ENCODE results near the gene TCF7L2.

TCF7L2 gene

DNA sequence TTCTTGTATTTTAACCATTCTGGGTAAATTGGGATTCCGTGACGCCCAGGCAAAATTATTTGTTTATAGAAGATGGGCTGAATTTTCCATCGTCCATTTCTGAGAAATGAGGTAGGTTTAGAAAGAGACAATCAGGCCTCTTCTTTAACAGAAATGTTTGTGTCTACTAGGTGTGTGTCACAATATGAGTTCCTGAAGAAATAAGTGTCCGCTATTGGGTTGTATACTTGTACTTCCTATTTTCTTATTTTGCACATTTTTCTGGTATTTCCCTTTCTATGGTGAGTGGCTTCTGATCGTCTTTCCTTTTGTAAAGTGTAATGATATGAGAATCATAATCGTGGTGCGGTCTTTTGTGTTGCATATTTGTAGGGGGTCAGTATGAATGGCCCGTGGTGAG is 83.9 kb downstream of the TCF7L2 start:
- TF ChIP-seq, protein P1, sequence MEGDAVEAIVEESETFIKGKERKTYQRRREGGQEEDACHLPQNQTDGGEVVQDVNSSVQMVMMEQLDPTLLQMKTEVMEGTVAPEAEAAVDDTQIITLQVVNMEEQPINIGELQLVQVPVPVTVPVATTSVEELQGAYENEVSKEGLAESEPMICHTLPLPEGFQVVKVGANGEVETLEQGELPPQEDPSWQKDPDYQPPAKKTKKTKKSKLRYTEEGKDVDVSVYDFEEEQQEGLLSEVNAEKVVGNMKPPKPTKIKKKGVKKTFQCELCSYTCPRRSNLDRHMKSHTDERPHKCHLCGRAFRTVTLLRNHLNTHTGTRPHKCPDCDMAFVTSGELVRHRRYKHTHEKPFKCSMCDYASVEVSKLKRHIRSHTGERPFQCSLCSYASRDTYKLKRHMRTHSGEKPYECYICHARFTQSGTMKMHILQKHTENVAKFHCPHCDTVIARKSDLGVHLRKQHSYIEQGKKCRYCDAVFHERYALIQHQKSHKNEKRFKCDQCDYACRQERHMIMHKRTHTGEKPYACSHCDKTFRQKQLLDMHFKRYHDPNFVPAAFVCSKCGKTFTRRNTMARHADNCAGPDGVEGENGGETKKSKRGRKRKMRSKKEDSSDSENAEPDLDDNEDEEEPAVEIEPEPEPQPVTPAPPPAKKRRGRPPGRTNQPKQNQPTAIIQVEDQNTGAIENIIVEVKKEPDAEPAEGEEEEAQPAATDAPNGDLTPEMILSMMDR (IDR thresholded peaks at IDR 0.05): no peak
- DNase-seq (ENCODE audit: low spot score): no peak
- Histone ChIP-seq H3K27ac (no peak overlapping the region), H3K4me3 (no peak overlapping the region)

- H3K27ac ChIP-seq: peak overlapping the region; percentile 36 to 78
- TF ChIP-seq, protein P1 (IDR thresholded peaks at IDR 0.05): no peak
- peak; percentile 75 for DNase-seq (ENCODE audit: low spot score)
- H3K4me3 ChIP-seq: no peak overlapping the region
These were observed 85.8 kb downstream of the TCF7L2 start for GRCh38 chr10:113035732-113036312.

DNA sequence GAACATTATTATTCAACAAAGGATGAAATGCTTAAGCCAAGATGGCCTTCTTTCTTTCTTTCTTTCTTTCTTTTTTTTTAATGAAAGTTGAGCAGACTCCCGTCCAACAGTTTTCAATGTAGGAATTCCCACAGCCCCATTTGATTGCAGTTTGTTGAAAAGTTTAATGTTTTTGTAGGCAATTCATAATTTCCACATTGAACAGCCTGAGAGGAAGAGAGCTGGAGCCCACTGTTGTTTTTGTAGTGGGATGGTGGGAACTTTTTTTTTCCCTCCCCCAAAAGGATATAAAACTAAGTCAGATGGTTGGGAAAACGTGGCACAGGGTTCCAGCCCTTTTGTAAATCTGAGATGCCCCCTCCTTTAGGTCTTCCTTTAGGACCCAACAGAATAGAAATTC is 86.6 kb downstream of the TCF7L2 start:
- no peak overlapping the region for H3K4me3 ChIP-seq
- no peak for DNase-seq (ENCODE audit: low spot score)
- TF ChIP-seq, protein P1 (IDR thresholded peaks at IDR 0.05): no peak
- H3K27ac ChIP-seq: peak overlapping the region in 1 of 2 donors; percentile 78

GRCh38 chr10:113037218-113037617 is 87.2 kb downstream of the TCF7L2 start:
- Histone ChIP-seq H3K4me3 (no peak overlapping the region), H3K27ac (peak overlapping the region in 1 of 2 donors; percentile 65)
- TF ChIP-seq, protein P1 (IDR thresholded peaks at IDR 0.05): no peak
- peak; percentile 31 for DNase-seq (ENCODE audit: low spot score)

DNA sequence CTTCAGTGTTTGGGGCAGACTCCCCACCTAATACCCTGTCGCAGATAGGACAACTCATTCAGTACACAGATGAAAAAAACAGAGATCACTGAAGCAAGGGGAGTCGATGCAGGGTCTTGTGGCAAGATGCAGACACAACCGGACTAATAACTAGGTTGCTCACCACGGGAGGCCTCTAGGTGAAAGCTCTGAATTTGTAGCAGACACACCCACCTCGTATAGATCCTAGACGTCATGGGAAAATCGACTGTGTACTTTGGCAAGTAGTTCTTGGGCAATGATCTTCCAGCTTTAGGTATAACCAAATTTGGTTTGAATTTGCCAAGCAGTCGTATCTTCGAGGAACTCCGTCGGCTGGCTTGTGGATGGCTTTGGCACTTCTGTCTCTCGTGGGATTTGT is 88.1 kb downstream of the TCF7L2 start:
- TF ChIP-seq, protein P1 (IDR thresholded peaks at IDR 0.05): no peak
- H3K27ac ChIP-seq: peak overlapping the region in 1 of 2 donors; percentile 65
- H3K4me3 ChIP-seq: no peak overlapping the region
- DNase-seq (ENCODE audit: low spot score): peak; percentile 35

- no peak for DNase-seq (ENCODE audit: low spot score)
- TF ChIP-seq, protein P1 (IDR thresholded peaks at IDR 0.05): no peak
- H3K27ac ChIP-seq: peak overlapping the region in 1 of 2 donors; percentile 65
- no peak overlapping the region for H3K4me3 ChIP-seq
These were observed 88.9 kb downstream of the TCF7L2 start for GRCh38 chr10:113038985-113039384.

- no peak overlapping the region for H3K4me3 ChIP-seq
- no peak overlapping the region for H3K27ac ChIP-seq
- DNase-seq (ENCODE audit: low spot score): peak; percentile 69
- TF ChIP-seq, protein P1 (IDR thresholded peaks at IDR 0.05): no peak
These were observed 91.3 kb downstream of the TCF7L2 start for GRCh38 chr10:113041324-113041723.
